Skeletal muscle satellite cell (primary cell): ENCODE data around the gene LGALS3BP.
A peak's percentile ranks its signal among the peaks of the same experiment; 100 is the strongest.
"Not testable (repeated sequence)": the region's sequence is repeated elsewhere in the genome, so short reads cannot be mapped to it uniquely, and the experiment has no call there.

ENCODE experiments used
- H3K27me3 ChIP-seq: 2 replicates; pipeline ENCODE4 v1.7.0; 2013; ENCODE audit warnings: low read length; ENCODE audit not compliant: control insufficient read depth, insufficient read depth
- H3K36me3 ChIP-seq: 2 replicates; pipeline ENCODE4 v1.7.0; 2013; ENCODE audit warnings: mild to moderate bottlenecking, control low read depth, low read length; ENCODE audit not compliant: insufficient read depth
- H3K4me1 ChIP-seq: 2 replicates; pipeline ENCODE4 v1.7.0; 2013; ENCODE audit warnings: low read length; ENCODE audit not compliant: control insufficient read depth, insufficient read depth
- H3K4me2 ChIP-seq: 2 replicates; pipeline ENCODE4 v1.7.0; 2013; ENCODE audit warnings: mild to moderate bottlenecking, low read length
- H3K4me3 ChIP-seq: 2 replicates; pipeline ENCODE4 v1.7.0; 2013; ENCODE audit warnings: low read length
- H3K9ac ChIP-seq: 2 replicates; pipeline ENCODE4 v1.7.0; 2013; ENCODE audit warnings: mild to moderate bottlenecking, low read depth, low read length, moderate library complexity
- H3K9me3 ChIP-seq: replicated peaks from 2 replicates; pipeline ENCODE4 v1.7.0; 2013; ENCODE audit warnings: mild to moderate bottlenecking, control low read depth, low read length

LGALS3BP gene

DNA sequence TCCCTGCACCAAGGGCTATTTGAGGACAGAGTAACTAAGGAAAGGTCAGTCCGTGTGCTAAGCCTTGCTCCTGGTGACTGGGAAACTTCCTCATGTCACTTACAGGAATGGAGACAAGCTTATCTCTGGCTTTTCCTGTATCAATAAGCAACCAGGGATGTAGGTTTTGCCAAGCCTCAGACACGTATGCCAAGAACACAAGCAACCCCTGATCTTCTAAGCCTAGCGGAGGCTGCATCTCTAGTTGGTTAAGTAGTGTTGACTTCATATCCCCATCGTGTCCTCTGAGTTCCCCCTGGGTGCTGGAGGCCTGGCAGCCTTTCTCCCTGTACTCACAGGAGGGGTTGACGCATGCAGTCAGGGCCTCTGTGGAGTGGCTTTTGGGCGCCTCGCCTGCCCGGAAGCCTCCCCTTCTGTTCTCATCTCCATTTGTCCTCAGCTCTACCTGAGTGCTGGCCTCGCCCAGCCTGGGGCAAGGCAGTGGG, 42.8 kb upstream of the LGALS3BP start:
- H3K4me1 ChIP-seq = peaks cover 45% of the 10 kb centered on the region
- no peak overlapping the region for H3K9ac ChIP-seq
- no peak overlapping the region for H3K4me2 ChIP-seq
- H3K36me3 ChIP-seq = no peaks in the 10 kb centered on the region
- no peak overlapping the region for H3K4me3 ChIP-seq
- H3K9me3 ChIP-seq = no peaks in the 10 kb centered on the region
- peaks cover 42% of the 10 kb centered on the region for H3K27me3 ChIP-seq

DNA sequence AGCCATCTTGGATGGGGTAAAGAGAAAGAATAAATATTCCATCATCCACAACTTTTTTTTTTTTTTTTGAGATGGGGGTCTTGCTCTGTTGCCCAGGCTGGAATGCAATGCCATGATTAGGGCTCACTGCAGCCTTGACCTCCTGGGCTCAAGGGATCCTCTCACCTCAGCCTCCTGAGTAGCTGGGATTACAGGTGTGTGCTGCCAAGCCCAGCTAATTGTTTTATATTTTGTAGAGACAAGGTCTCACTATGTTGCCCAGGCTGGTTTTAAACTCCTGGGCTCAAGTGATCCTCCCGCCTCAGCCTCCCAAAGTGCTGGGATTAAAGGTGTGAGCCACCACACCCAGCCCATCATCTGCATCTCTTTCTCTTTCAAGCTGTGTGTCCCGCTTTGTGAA, 42.2 kb upstream of the LGALS3BP start:
- Histone ChIP-seq H3K27me3 (peaks cover 42% of the 10 kb centered on the region), H3K4me1 (peaks cover 39% of the 10 kb centered on the region)
- not testable (repeated sequence) for H3K4me3 ChIP-seq, H3K36me3 ChIP-seq, H3K9me3 ChIP-seq, H3K9ac ChIP-seq, H3K4me2 ChIP-seq

DNA sequence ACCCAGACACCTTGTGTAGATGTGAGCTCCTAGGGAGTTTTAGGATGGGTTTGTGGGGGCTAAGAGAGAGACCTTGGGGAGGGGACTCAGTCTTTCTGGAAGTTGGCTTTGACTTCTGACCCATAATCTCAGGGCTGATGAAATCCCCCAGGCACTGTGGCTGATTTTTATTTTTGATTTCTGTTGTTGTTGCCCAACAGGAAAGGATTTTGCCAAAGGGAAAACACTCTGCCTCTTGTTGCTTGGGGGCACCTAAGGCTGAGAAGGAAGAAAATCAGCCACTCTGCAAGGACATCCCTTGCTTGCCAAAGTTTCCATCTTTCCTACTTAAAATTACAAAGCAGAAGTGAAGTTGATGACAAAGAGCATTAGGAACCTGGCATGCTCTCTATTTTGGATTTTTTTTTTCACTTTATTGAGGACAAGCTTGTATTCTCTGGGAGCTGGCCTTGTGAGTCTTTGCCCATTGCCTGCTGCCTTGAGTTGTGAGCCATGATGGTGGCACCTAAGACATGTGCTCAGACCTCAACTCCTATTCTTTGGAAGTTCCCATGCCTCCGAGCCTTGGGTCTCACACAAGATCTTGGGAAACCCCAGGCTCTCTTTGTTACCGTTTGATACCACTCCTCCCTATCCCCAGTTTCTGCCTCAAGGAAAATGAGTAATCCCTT, 41.0 kb upstream of the LGALS3BP start:
- peaks cover 28% of the 10 kb centered on the region for H3K4me1 ChIP-seq
- peaks cover 42% of the 10 kb centered on the region for H3K27me3 ChIP-seq
- H3K9me3 ChIP-seq = no peaks in the 10 kb centered on the region
- H3K9ac ChIP-seq = no peak overlapping the region
- no peak overlapping the region for H3K4me2 ChIP-seq
- no peaks in the 10 kb centered on the region for H3K36me3 ChIP-seq
- no peak overlapping the region for H3K4me3 ChIP-seq

DNA sequence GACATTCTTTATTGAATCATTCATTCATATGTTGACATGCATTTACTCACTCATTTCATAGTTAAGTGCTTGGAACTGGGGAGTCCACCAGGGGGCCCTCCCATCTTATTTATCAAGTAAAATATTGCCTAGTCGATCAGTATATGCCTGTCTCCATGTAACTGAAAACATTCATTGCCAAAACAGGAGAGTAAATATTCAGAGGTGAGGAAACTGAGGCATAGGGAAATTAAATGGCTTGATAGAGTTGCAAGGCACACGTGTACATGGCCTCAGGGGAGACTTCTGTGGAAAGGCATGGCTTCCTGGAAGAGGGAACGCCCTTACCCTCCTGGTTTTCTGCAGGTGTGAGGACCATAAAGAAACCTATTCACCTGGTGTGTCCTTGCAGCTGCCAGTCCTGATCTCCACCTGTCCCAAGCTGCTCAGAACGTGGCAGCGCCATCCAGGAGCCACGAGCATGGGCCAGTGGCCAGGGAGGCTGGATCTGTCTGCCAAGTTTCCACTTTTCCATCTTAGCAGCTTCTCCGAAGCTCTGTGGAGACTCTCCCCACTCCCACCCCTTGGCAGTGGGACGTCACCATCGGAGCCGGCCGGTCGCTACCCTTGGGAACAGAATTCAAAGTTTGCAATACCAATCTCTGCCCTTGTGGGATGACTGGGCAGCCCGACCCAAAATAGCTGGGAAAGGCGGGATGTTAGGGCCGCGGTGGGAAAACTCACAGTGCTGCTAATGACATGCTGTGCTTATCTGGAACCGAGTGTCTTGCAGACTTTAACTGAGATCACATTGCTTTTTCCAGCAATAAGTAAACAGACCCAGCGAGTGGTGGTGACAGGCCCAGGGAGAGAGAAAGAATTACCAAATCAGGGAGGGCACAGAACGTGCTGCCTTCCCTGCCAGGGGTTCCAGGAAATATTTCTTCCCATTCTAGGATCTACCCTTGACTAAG, 40.2 kb upstream of the LGALS3BP start:
- H3K4me3 ChIP-seq = no peak overlapping the region
- no peak overlapping the region for H3K4me2 ChIP-seq
- H3K27me3 ChIP-seq = peaks cover 41% of the 10 kb centered on the region
- H3K4me1 ChIP-seq = peaks cover 20% of the 10 kb centered on the region
- H3K36me3 ChIP-seq = no peaks in the 10 kb centered on the region
- no peak overlapping the region for H3K9ac ChIP-seq
- H3K9me3 ChIP-seq = no peaks in the 10 kb centered on the region

DNA sequence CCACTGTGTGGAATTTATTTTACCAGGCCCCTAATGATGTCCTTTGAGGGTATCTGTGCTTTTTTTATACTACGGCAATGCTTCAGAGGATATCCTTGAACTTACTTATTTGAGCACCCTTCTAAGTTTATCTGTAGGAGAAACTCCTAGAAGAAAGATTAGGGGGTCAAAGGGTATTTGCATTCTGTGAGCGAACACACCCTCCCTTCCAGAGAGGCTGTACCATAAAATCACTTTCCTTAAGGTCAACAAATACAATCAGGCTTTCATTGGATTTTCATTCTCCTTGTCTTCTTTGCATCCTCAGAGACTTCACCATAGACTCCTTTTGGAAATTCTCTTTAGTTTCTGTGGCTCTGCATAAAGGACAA, 39.5 kb upstream of the LGALS3BP start:
- Histone ChIP-seq H3K4me3 (no peak overlapping the region), H3K27me3 (peaks cover 36% of the 10 kb centered on the region), H3K9ac (no peak overlapping the region), H3K4me2 (no peak overlapping the region), H3K9me3 (peaks cover 1% of the 10 kb centered on the region), H3K4me1 (peaks cover 13% of the 10 kb centered on the region), H3K36me3 (no peaks in the 10 kb centered on the region)

DNA sequence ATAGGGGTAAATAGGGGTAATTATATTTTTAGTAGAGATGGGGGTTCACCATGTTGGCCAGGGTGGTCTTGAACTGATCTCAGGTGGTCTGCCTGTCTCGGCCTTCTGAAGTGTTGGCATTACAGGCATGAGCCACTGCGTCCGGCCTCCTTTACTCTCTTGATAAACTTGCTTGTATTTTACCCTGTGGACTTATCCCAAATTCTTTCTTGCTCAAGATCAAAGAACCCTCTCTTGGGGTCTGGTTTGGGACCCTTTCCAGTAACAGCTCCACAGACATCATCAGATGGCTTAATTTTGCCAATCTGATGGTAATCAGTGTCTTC, 38.6 kb upstream of the LGALS3BP start:
- no peaks in the 10 kb centered on the region for H3K36me3 ChIP-seq
- H3K9ac ChIP-seq = no peak overlapping the region
- peaks cover 7% of the 10 kb centered on the region for H3K4me1 ChIP-seq
- no peak overlapping the region for H3K4me3 ChIP-seq
- peaks cover 29% of the 10 kb centered on the region for H3K27me3 ChIP-seq
- no peak overlapping the region for H3K4me2 ChIP-seq
- H3K9me3 ChIP-seq = peaks cover 7% of the 10 kb centered on the region

DNA sequence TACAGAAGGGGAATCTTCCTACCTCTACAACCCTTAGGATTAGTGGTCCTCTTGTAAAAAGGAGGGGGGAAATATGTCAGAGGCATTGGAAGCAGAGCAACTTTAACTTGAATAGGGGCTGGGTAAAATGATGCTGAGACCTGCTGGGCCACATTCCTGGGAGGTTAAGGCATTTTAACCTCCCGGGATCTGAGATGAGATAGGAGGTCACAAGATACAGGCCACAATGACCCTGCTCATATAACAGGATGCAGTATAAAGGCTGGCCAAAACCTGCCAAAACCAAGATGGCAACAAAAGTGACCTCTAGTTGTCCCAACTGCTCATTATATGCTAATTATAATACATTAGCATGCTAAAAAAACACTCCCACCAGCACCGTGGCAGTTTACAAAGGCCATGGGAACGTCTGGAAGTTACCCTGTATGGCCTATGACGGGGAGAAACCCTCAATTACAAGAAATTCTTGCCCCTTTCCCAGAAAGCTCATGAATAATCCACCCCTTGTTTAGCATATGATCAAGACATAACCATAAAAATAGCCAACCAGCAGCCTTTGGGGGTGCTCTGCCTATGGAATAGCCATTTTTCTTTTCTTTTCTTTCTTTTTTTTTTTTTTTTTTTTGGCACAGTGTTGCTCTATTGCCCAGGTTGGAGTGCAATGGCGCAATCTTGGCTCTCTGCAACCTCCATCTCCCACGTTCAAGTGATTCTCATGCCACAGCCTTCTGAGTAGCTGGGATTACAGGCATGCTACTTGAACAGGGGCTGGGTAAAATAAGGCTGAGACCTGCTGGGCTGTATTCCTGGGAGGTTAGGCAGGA, 38.0 kb upstream of the LGALS3BP start:
- H3K4me2 ChIP-seq = no peak overlapping the region
- H3K9me3 ChIP-seq = peaks cover 7% of the 10 kb centered on the region
- no peak overlapping the region for H3K9ac ChIP-seq
- peaks cover 7% of the 10 kb centered on the region for H3K4me1 ChIP-seq
- H3K4me3 ChIP-seq = no peak overlapping the region
- H3K36me3 ChIP-seq = no peaks in the 10 kb centered on the region
- peaks cover 24% of the 10 kb centered on the region for H3K27me3 ChIP-seq

DNA sequence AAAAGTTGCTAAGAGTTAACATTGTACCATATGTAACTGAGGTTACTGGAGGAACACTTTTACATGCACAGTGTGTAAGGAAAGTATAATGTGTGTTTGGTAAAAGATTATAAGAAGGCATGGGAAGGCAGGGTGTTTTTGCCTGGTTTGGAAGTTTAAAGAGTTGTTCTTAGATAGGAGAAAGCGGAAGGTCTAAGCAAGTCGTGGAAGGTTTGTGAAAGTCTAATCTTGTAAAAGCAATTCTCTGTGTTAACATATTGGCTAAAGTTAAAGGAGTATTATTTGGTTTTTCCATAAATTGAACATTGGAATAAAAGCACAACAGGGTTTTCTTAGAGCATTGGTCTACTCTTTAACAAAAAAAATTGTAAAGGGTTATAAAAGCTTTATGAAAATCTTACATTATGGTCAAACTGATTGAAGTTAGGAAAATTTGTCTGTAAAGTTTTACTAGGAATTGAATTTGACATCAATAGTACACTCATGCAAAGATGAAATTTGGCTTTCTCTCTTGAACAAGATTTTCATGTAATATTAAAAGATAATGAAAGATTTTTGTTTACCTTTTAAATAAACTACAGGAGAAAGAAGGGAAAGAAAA, 34.5 kb upstream of the LGALS3BP start:
- no peak overlapping the region for H3K9ac ChIP-seq
- no peaks in the 10 kb centered on the region for H3K36me3 ChIP-seq
- H3K4me1 ChIP-seq = peaks cover 17% of the 10 kb centered on the region
- H3K4me3 ChIP-seq = no peak overlapping the region
- peaks cover 7% of the 10 kb centered on the region for H3K9me3 ChIP-seq
- H3K4me2 ChIP-seq = no peak overlapping the region
- H3K27me3 ChIP-seq = no peaks in the 10 kb centered on the region

DNA sequence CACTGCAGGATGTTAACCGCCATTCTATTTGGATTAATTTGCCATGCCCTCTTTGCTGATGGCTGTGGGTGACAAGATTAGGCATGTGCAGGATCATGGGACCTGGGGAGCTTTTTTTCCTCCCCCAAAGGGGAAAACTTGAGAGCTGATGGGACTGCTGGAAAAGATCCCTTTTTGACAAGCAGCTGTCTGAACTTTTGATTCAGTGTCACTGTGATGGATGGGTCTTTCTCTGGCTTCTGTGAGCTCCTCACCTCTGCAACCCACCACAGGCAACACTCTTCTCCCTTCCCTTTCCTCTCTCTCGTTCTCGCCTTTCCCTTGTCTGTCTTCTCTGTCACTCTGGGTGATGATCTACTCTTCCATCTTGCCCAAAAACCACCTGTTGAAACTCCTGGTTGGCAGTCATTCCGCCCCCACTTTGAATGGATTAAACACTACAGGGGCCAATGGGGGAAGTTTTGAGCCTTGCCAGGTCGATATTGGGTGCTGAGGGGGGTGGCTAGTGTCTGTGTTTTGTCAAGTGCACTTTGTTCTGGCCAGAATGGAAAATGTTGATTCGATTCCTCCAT, 32.9 kb upstream of the LGALS3BP start:
- no peaks in the 10 kb centered on the region for H3K27me3 ChIP-seq
- no peak overlapping the region for H3K9ac ChIP-seq
- H3K4me2 ChIP-seq = no peak overlapping the region
- peaks cover 5% of the 10 kb centered on the region for H3K36me3 ChIP-seq
- H3K9me3 ChIP-seq = peaks cover 7% of the 10 kb centered on the region
- no peak overlapping the region for H3K4me3 ChIP-seq
- peaks cover 29% of the 10 kb centered on the region for H3K4me1 ChIP-seq

DNA sequence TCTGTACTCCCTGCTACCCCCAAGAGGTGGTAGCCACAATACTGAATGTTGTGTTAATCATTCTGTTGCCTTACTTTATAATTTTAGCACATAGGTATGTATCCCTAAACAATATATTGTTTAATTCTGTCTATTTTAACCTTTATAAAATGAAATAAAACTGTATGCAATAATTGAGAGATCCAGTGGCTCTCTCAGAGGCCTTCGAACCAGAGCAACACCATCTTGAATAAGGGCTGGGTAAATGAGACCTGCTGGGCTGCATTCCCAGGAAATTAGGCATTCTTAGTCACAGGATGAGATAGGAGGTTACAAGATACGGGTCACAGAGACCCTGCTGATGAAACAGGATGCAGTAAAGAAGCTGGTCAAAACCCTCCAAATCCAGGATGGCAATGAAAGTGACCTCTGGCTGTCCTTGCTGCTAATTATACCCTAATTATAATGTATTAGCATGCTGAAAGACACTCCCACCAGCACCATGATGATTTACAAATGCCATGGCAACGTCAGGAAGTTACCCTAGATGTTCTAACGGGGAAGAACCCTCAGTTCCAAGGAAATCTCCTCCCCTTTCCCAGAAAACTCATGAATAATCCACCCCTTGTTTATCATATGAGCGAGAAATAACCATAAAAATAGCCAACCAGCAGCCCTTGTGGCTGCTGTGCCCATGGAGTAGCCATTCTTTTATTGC, 31.9 kb upstream of the LGALS3BP start:
- Histone ChIP-seq H3K4me3 (no peak overlapping the region), H3K9me3 (peaks cover 7% of the 10 kb centered on the region), H3K4me1 (peaks cover 34% of the 10 kb centered on the region), H3K9ac (no peak overlapping the region), H3K36me3 (peaks cover 13% of the 10 kb centered on the region), H3K27me3 (no peaks in the 10 kb centered on the region), H3K4me2 (peak overlapping the region; percentile 25)
